IMR-90 (cell line): ENCODE results near the gene SLPI. TPM values are rescaled to one million over a fixed set of nuclear protein-coding genes. Genes with fewer than 3 reads are reported as not detected.

ENCODE experiments used
- ATAC-seq: fragments of 200-7000 bp; cut with Tn5 transposase; 2 replicates; pipeline ENCODE4 v1.9.1; 2020; ENCODE audit warnings: low read depth, mild to moderate bottlenecking, moderate library complexity
- BruUV-seq: library from RNA; stranded (reverse); fragments of 400-500 nt; replicated peaks from 2 replicates; lab custom pipeline; 2021; lab: Mats Ljungman, UMichigan
- CTCF ChIA-PET: fragments of 300-600 bp; formaldehyde crosslinking; extraction: SDS; loops from one replicate; lab custom pipeline; 2021; ENCODE audit warnings: antibody characterized with exemption; lab: Yijun Ruan, JAX
- POLR2A ChIA-PET: fragments of 300-600 bp; sonication (Branson Sonifier 250); formaldehyde crosslinking; loops from one replicate; lab custom pipeline; 2022; ENCODE audit warnings: antibody characterized with exemption; ENCODE audit not compliant: unreplicated experiment; lab: Charles Lee
- DNase-seq: peaks from one replicate; pipeline ENCODE4 v3.0.0; 2013
- H2AFZ ChIP-seq: replicated peaks from 2 replicates; pipeline ENCODE3; 2013; ENCODE audit warnings: low read length, mild to moderate bottlenecking; ENCODE audit not compliant: poor library complexity
- H2AK5ac ChIP-seq: 2 replicates; pipeline ENCODE4 v1.6.1; 2013; ENCODE audit warnings: low read depth, low read length, inconsistent platforms
- H2AK9ac ChIP-seq: replicated peaks from 2 replicates; pipeline ENCODE3; 2013; ENCODE audit warnings: mild to moderate bottlenecking, low read depth, low read length, moderate library complexity; ENCODE audit not compliant: poor library complexity
- H2BK120ac ChIP-seq: 2 replicates; pipeline ENCODE4 v1.6.1; 2013; ENCODE audit warnings: low read depth, low read length, inconsistent platforms
- H2BK15ac ChIP-seq: 3 replicates; pipeline ENCODE4 v1.6.1; 2013; ENCODE audit warnings: low read depth, low read length, inconsistent platforms
- H2BK20ac ChIP-seq: 2 replicates; pipeline ENCODE4 v1.6.1; 2013; ENCODE audit warnings: low read depth, mild to moderate bottlenecking, inconsistent platforms, low read length, moderate library complexity
- H2BK5ac ChIP-seq: 2 replicates; pipeline ENCODE4 v1.6.1; 2013; ENCODE audit warnings: mild to moderate bottlenecking, low read depth, low read length, inconsistent platforms; ENCODE audit not compliant: poor library complexity, severe bottlenecking
- H3K14ac ChIP-seq: replicated peaks from 2 replicates; pipeline ENCODE4 v1.6.1; 2013; ENCODE audit warnings: low read depth, low read length, inconsistent platforms
- H3K18ac ChIP-seq: 2 replicates; pipeline ENCODE4 v1.6.1; 2013; ENCODE audit warnings: low read depth, low read length, control low read depth
- H3K23ac ChIP-seq: 2 replicates; pipeline ENCODE4 v1.6.1; 2013; ENCODE audit warnings: low read depth, low read length, inconsistent platforms
- H3K27ac ChIP-seq: 2 replicates; pipeline ENCODE4 v1.5.1; 2013; ENCODE audit warnings: mild to moderate bottlenecking, control low read depth, low read length; ENCODE audit not compliant: insufficient read depth
- H3K27me3 ChIP-seq: 2 replicates; pipeline ENCODE4 v1.6.1; 2013; ENCODE audit warnings: low read length; ENCODE audit not compliant: control insufficient read depth, insufficient read depth
- H3K36me3 ChIP-seq: 2 replicates; pipeline ENCODE4 v1.6.1; 2013; ENCODE audit warnings: low read length, mixed read lengths; ENCODE audit not compliant: control insufficient read depth, insufficient read depth
- H3K4ac ChIP-seq: 2 replicates; pipeline ENCODE4 v1.6.1; 2013; ENCODE audit warnings: low read depth, low read length, inconsistent platforms
- H3K4me1 ChIP-seq: 2 replicates; pipeline ENCODE4 v1.6.1; 2013; ENCODE audit warnings: low read length, mixed read lengths; ENCODE audit not compliant: control insufficient read depth, insufficient read depth
- H3K4me2 ChIP-seq: 2 replicates; pipeline ENCODE4 v1.6.1; 2013; ENCODE audit warnings: low read depth, mild to moderate bottlenecking, control low read depth, low read length, moderate library complexity
- H3K4me3 ChIP-seq: 2 replicates; pipeline ENCODE4 v1.5.1; 2013; ENCODE audit warnings: low read depth, mild to moderate bottlenecking, control low read depth, low read length, moderate library complexity; ENCODE audit not compliant: insufficient read depth
- H3K56ac ChIP-seq: 2 replicates; pipeline ENCODE4 v1.6.1; 2013; ENCODE audit warnings: low read length, inconsistent platforms; ENCODE audit not compliant: insufficient read depth; ENCODE audit errors: extremely low read depth
- H3K79me1 ChIP-seq, 2 experiments: 2 replicates each; pipeline ENCODE4 v1.6.1; 2013; ENCODE audit warnings: low read length in 2 of 2, inconsistent platforms in 1 of 2, low read depth in 1 of 2
- H3K9ac ChIP-seq: 2 replicates; pipeline ENCODE4 v1.6.1; 2013; ENCODE audit warnings: low read depth, low read length, control low read depth
- H3K9me1 ChIP-seq: 2 replicates; pipeline ENCODE4 v1.6.1; 2013; ENCODE audit warnings: low read length, inconsistent platforms; ENCODE audit not compliant: insufficient read depth
- H3K9me3 ChIP-seq: 2 replicates; pipeline ENCODE4 v1.6.1; 2013; ENCODE audit warnings: low read length; ENCODE audit not compliant: control insufficient read depth, insufficient read depth
- H4K20me1 ChIP-seq: 2 replicates; pipeline ENCODE4 v1.6.1; 2013; ENCODE audit warnings: low read length, inconsistent platforms; ENCODE audit not compliant: insufficient read depth
- H4K5ac ChIP-seq: 2 replicates; pipeline ENCODE4 v1.6.1; 2013; ENCODE audit warnings: mild to moderate bottlenecking, low read depth, low read length, control low read depth
- H4K8ac ChIP-seq, 2 experiments: 2 replicates each; pipeline ENCODE4 v1.6.1; 2013; ENCODE audit warnings: low read depth in 2 of 2, low read length in 2 of 2, control low read depth in 1 of 2, inconsistent platforms in 1 of 2
- H4K91ac ChIP-seq: 2 replicates; pipeline ENCODE4 v1.6.1; 2013; ENCODE audit warnings: low read depth, low read length, inconsistent platforms; ENCODE audit not compliant: insufficient read depth
- BHLHE40 ChIP-seq: fragments of 150-350 bp; IDR thresholded peaks from 2 replicates; pipeline ENCODE4 v1.6.1; 2016; ENCODE audit warnings: mild to moderate bottlenecking, low read depth, low read length
- WGBS, 2 experiments: methylation state at CpG; one replicate each; pipeline versions ENCODE4 v1.1.5 to v1.1.7; 2013; ENCODE audit warnings: missing lambda C conversion rate in 2 of 2; ENCODE audit not compliant: insufficient read length in 1 of 2; ENCODE audit errors: extremely low coverage in 2 of 2; 5-methylcytosine and 5-hydroxymethylcytosine counted together
- dilution Hi-C: fragments of 300-500 bp; cut with HindIII; formaldehyde crosslinking; loops from one replicate; pipeline ENCODE4 v1.14.3; 2018; ENCODE audit warnings: low sequenced_read_pairs; ENCODE audit not compliant: unreplicated experiment
- in situ Hi-C: fragments of 300-500 bp; cut with MboI; formaldehyde crosslinking; loops from 3 replicates; pipeline ENCODE4 v1.14.3; 2019; ENCODE audit warnings: low sequenced_read_pairs, inconsistent platforms, mixed read lengths
- intact Hi-C: fragments of 100-400 bp; cut with micrococcal nuclease; formaldehyde crosslinking; loops from 2 replicates; pipeline ENCODE4 v1.10.0; 2022
- polyA plus RNA-seq, 3 experiments: library from polyadenylated mRNA; depleted of rRNA; stranded (reverse); fragments of >200 nt; gene quantifications; 2 replicates each; pipeline ENCODE4 v1.2.3, GENCODE V29; 2012; ENCODE audit warnings: low replicate concordance in 1 of 3
- total RNA-seq: library from RNA; depleted of rRNA; stranded (reverse); fragments of >200 nt; gene quantifications from 2 replicates; pipeline ENCODE4 v1.2.3, GENCODE V29; 2012
- TF ChIP-seq, protein P1 (sequence below): fragments of 150-350 bp; IDR thresholded peaks from 2 replicates; pipeline ENCODE4 v1.6.1; 2016; ENCODE audit warnings: low read depth, mild to moderate bottlenecking, low read length, moderate library complexity, borderline replicate concordance

Gene SLPI
- total and polyA plus RNA-seq, 2 of the 4 experiments (the other 2 are of a cell fraction) = not detected

DNA sequence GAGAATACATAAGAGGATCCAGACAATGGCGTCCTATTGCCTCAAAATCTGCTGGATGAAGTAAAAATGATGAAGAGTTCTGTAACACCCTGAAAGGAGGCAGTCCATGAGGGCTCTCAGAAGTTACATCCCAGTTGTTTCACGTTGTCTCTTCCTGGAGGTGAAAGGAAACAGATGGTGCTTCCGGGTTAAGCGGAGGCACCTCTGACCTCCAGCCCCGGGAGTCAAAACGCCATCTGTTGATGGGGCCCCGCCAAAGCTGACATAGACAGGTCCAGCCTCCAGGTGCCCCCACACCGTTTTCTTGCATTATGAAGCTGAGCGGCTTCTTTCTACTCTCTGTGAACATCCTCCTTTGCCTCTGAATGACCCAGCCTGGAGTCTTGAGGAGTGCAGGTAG is 23.7 kb downstream of the SLPI start:
- no peak overlapping the region for H2BK20ac ChIP-seq
- in situ Hi-C loops = no loop called here
- H2BK5ac ChIP-seq = no peak overlapping the region
- H3K56ac ChIP-seq = no peak overlapping the region
- no peak for TF ChIP-seq BHLHE40
- TF ChIP-seq, protein P1, sequence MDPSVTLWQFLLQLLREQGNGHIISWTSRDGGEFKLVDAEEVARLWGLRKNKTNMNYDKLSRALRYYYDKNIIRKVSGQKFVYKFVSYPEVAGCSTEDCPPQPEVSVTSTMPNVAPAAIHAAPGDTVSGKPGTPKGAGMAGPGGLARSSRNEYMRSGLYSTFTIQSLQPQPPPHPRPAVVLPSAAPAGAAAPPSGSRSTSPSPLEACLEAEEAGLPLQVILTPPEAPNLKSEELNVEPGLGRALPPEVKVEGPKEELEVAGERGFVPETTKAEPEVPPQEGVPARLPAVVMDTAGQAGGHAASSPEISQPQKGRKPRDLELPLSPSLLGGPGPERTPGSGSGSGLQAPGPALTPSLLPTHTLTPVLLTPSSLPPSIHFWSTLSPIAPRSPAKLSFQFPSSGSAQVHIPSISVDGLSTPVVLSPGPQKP = no peak
- ChIA-PET POLR2A (no interaction called here), CTCF (no interaction called here)
- DNase-seq (no peak), ATAC-seq (no peak)
- H3K18ac ChIP-seq = no peak overlapping the region
- H3K4me3 ChIP-seq = no peak overlapping the region
- H2BK15ac ChIP-seq = no peak overlapping the region
- intact Hi-C loops = loop anchor here (10.0 kb wide), 1 partner anchor 494 kb away; the partner anchor contains the start of gene SPINT4
- no peak overlapping the region for H2AK9ac ChIP-seq
- no peak overlapping the region for H4K5ac ChIP-seq
- H3K27ac ChIP-seq = no peak overlapping the region
- no peak overlapping the region for H4K91ac ChIP-seq
- H3K23ac ChIP-seq = no peak overlapping the region
- no peaks in the 10 kb centered on the region for H3K9me3 ChIP-seq
- no peak overlapping the region for H2AK5ac ChIP-seq
- no peak overlapping the region for H3K4ac ChIP-seq
- no peaks in the 10 kb centered on the region for H3K9me1 ChIP-seq
- no peak overlapping the region for H4K8ac ChIP-seq
- no peak overlapping the region for H3K4me2 ChIP-seq
- dilution Hi-C loops = no loop called here
- 48% methylated on average over 3 of the region's 9 CpGs; no CpG with 5 or more reads in 1 of the 2 experiments for WGBS, 2 experiments
- peaks cover 4% of the 10 kb centered on the region for H3K27me3 ChIP-seq
- no peaks in the 10 kb centered on the region for H4K20me1 ChIP-seq
- no peak overlapping the region for H3K9ac ChIP-seq
- H2BK120ac ChIP-seq = no peak overlapping the region
- no peaks in the 10 kb centered on the region for H3K79me1 ChIP-seq
- no peaks in the 10 kb centered on the region for H3K4me1 ChIP-seq
- H3K14ac ChIP-seq = no peak overlapping the region
- no peaks in the 10 kb centered on the region for H3K36me3 ChIP-seq
- H2AFZ ChIP-seq = no peak overlapping the region
- no TSS peak for BruUV-seq
